B cell (primary cell): ENCODE measurements around the gene ZBTB2. TPM values are rescaled to one million over a fixed set of nuclear protein-coding genes. Genes with fewer than 3 reads are reported as not detected.
A peak's percentile ranks its signal among the peaks of the same experiment; 100 is the strongest.

Experiments used
- ATAC-seq: fragments of 200-7000 bp; cut with Tn5 transposase; one replicate; pipeline ENCODE4 v1.10.0; 2021; ENCODE audit warnings: low read depth, mild to moderate bottlenecking, moderate number of reproducible peaks, moderate library complexity
- CTCF ChIA-PET: fragments of 350-600 bp; sonication (Branson Sonifier 250); formaldehyde crosslinking; loops from one replicate; lab custom pipeline; 2021; ENCODE audit warnings: antibody characterized with exemption, inconsistent platforms; lab: Charles Lee
- POLR2A ChIA-PET: fragments of 350-600 bp; sonication (Branson Sonifier 250); formaldehyde crosslinking; loops from one replicate; lab custom pipeline; 2021; ENCODE audit warnings: antibody characterized with exemption; lab: Charles Lee
- DNase-seq: peaks from one replicate; pipeline ENCODE4 v3.0.0; 2013
- H2AFZ ChIP-seq: 2 replicates; pipeline ENCODE4 v1.6.1; 2012; ENCODE audit warnings: mild to moderate bottlenecking, low read depth, low read length; ENCODE audit not compliant: insufficient read depth, poor library complexity, severe bottlenecking
- H3K27ac ChIP-seq, 2 donors: 1 replicate in 1 of 2; 2 replicates in 1 of 2; pipeline ENCODE4 v1.5.1; 2012 to 2013; ENCODE audit warnings: low read length in 2 of 2, mild to moderate bottlenecking in 2 of 2, moderate library complexity in 1 of 2
- H3K27me3 ChIP-seq, 4 experiments: fragments of 200-600 bp in 1 of 4; sonication (generic) in 1 of 4; replicated peaks in 1 of 4; 1 replicate in 2 of 4; 2 replicates in 2 of 4; pipeline versions ENCODE4 v1.6.1 to v1.7.0; 2013 to 2016; ENCODE audit warnings: low read length in 3 of 4, mild to moderate bottlenecking in 2 of 4, mixed read lengths in 1 of 4, moderate library complexity in 1 of 4; ENCODE audit not compliant: insufficient read depth in 4 of 4, control insufficient read depth in 3 of 4; ENCODE audit errors: control extremely low read depth in 1 of 4
- H3K36me3 ChIP-seq, 2 experiments: replicated peaks in 1 of 2; 1 replicate in 1 of 2; 2 replicates in 1 of 2; pipeline versions ENCODE4 v1.6.1 to v1.7.1; 2013; ENCODE audit warnings: low read length in 1 of 2; ENCODE audit not compliant: insufficient read depth in 2 of 2, control insufficient read depth in 1 of 2; ENCODE audit errors: control extremely low read depth in 1 of 2, extremely low read depth in 1 of 2
- H3K4me1 ChIP-seq, 2 donors: fragments of 200-600 bp in 1 of 2; sonication (generic) in 1 of 2; 1 replicate in 1 of 2; 2 replicates in 1 of 2; pipeline versions ENCODE4 v1.5.1 to v1.6.1; 2013 to 2017; ENCODE audit warnings: low read length in 2 of 2; ENCODE audit not compliant: control insufficient read depth in 2 of 2, insufficient read depth in 2 of 2
- H3K4me2 ChIP-seq: replicated peaks from 2 replicates; pipeline ENCODE3; 2012; ENCODE audit warnings: mild to moderate bottlenecking, low read depth, low read length; ENCODE audit not compliant: poor library complexity, severe bottlenecking
- H3K4me3 ChIP-seq, 5 experiments: fragments of 200-600 bp in 1 of 5; sonication (generic) in 1 of 5; 1 replicate in 3 of 5; 2 replicates in 2 of 5; pipeline versions ENCODE4 v1.5.1 to v1.7.0; 2011 to 2016; ENCODE audit warnings: low read length in 4 of 5, mild to moderate bottlenecking in 4 of 5, low read depth in 2 of 5, control low read depth in 1 of 5, moderate library complexity in 1 of 5; ENCODE audit not compliant: insufficient read depth in 1 of 5; ENCODE audit errors: control extremely low read depth in 1 of 5, extremely low read depth in 1 of 5
- H3K79me2 ChIP-seq: fragments of 200-600 bp; sonication (generic); one replicate; pipeline ENCODE4 v1.6.0; 2016; ENCODE audit warnings: low read length; ENCODE audit not compliant: control insufficient read depth, insufficient read depth
- H3K9ac ChIP-seq: fragments of 200-600 bp; sonication (generic); 2 replicates; pipeline ENCODE4 v1.6.1; 2017; ENCODE audit warnings: mild to moderate bottlenecking, low read length, moderate library complexity
- H3K9me3 ChIP-seq, 3 donors: one replicate each; pipeline versions ENCODE4 v1.6.1 to v1.7.1; 2013; ENCODE audit warnings: low read length in 2 of 3; ENCODE audit not compliant: control insufficient read depth in 2 of 3, insufficient read depth in 1 of 3; ENCODE audit errors: control extremely low read depth in 1 of 3
- H4K20me1 ChIP-seq: 2 replicates; pipeline ENCODE4 v1.6.0; 2012; ENCODE audit warnings: mild to moderate bottlenecking, low read length; ENCODE audit not compliant: insufficient read depth, control insufficient read depth, poor library complexity, severe bottlenecking
- H3K27ac Mint-ChIP-seq: one replicate; pipeline ENCODE4 v1.8.0; 2021; ENCODE audit warnings: mixed read lengths
- H3K27me3 Mint-ChIP-seq: one replicate; pipeline ENCODE4 v1.8.0; 2021; ENCODE audit warnings: mixed read lengths
- H3K4me1 Mint-ChIP-seq: one replicate; pipeline ENCODE4 v1.8.0; 2021; ENCODE audit warnings: mixed read lengths
- H3K4me3 Mint-ChIP-seq: one replicate; pipeline ENCODE4 v1.8.0; 2021; ENCODE audit warnings: mixed read lengths
- H3K9me3 Mint-ChIP-seq: one replicate; pipeline ENCODE4 v1.8.0; 2022; ENCODE audit warnings: mixed read lengths; ENCODE audit not compliant: insufficient read depth
- CTCF ChIP-seq: fragments of 200-600 bp; IDR thresholded peaks from one replicate; pipeline ENCODE4 v1.8.0; 2022; ENCODE audit warnings: antibody characterized with exemption, mild to moderate bottlenecking
- EZH2 ChIP-seq: IDR thresholded peaks from 2 replicates; pipeline ENCODE4 v1.6.1; 2012; ENCODE audit warnings: borderline replicate concordance, low read depth, mild to moderate bottlenecking, moderate library complexity, low read length; ENCODE audit not compliant: insufficient read depth, poor library complexity, severe bottlenecking
- WGBS: methylation state at CpG from one replicate; pipeline ENCODE4 v1.1.5; 2013; ENCODE audit warnings: missing lambda C conversion rate; ENCODE audit not compliant: insufficient coverage; 5-methylcytosine and 5-hydroxymethylcytosine counted together
- intact Hi-C: fragments of 100-400 bp; cut with micrococcal nuclease; formaldehyde crosslinking; loops from one replicate; pipeline ENCODE4 v1.10.0; 2022
- polyA plus RNA-seq: library from polyadenylated mRNA; depleted of rRNA; stranded (reverse); fragments of >200 nt; gene quantifications from 2 replicates; pipeline ENCODE4 v1.2.3, GENCODE V29; 2012
- total RNA-seq, 2 donors: library from RNA; stranded (reverse); fragments of 120-200 nt in 1 of 2; gene quantifications; 1 replicate in 1 of 2; 2 replicates in 1 of 2; pipeline versions ENCODE4 v1.2.3 to v1.2.4, GENCODE V29; 2013 to 2022

The ZBTB2 gene
- total and polyA plus RNA-seq, 2 donors (not counting 1 experiment from before 2014, with no cell fraction given) = 15.9 to 17.6 TPM

GRCh38 chr6:151417477-151417876 lies 26.1 kb upstream of the ZBTB2 start:
- no peak overlapping the region for H3K4me2 ChIP-seq
- peaks cover 9 to 37% of the 10 kb centered on the region in 2 experiments for H3K36me3 ChIP-seq
- DNase-seq (no peak), ATAC-seq (no peak)
- no peak overlapping the region for H2AFZ ChIP-seq
- no peak for TF ChIP-seq CTCF
- TF ChIP-seq EZH2 = no peak
- WGBS = 100% methylated on average over 1 of the region's 1 CpG
- H3K4me3 ChIP-seq = no peak overlapping the region
- no peaks in the 10 kb centered on the region for H4K20me1 ChIP-seq
- H3K27me3 ChIP-seq = no peaks in the 10 kb centered on the region
- intact Hi-C loops = no loop called here
- H3K27ac ChIP-seq = no peak overlapping the region
- peaks cover 4% of the 10 kb centered on the region for H3K79me2 ChIP-seq
- no peak overlapping the region for H3K4me3 Mint-ChIP-seq
- no peak overlapping the region for H3K27ac Mint-ChIP-seq
- ChIA-PET CTCF (interaction anchor here (0.7 kb wide), 1 partner anchor 16 kb away, joined by 3 read pairs; no protein-coding TSS in a partner anchor), POLR2A (no interaction called here)
- H3K4me1 Mint-ChIP-seq = peaks cover 3% of the 10 kb centered on the region
- no peaks in the 10 kb centered on the region for H3K9me3 ChIP-seq
- H3K9ac ChIP-seq = no peak overlapping the region
- peaks cover 6% of the 10 kb centered on the region for H3K9me3 Mint-ChIP-seq
- no peaks in the 10 kb centered on the region for H3K27me3 Mint-ChIP-seq
- peaks cover 0 to 7% of the 10 kb centered on the region in 2 donors for H3K4me1 ChIP-seq

GRCh38 chr6:151414641-151415260 lies 23.4 kb upstream of the ZBTB2 start:
- H3K4me3 ChIP-seq = no peak overlapping the region
- Mint-ChIP-seq H3K4me1 (peaks cover 4% of the 10 kb centered on the region), H3K4me3 (no peak overlapping the region), H3K27me3 (no peaks in the 10 kb centered on the region), H3K27ac (peak overlapping the region; percentile 2), H3K9me3 (peaks cover 6% of the 10 kb centered on the region)
- no peaks in the 10 kb centered on the region for H4K20me1 ChIP-seq
- no peak overlapping the region for H3K27ac ChIP-seq
- no peaks in the 10 kb centered on the region for H3K9me3 ChIP-seq
- H3K4me1 ChIP-seq = peaks cover 0 to 7% of the 10 kb centered on the region in 2 donors
- no CpG with 5 or more reads among the region's 3 CpGs for WGBS
- no peak overlapping the region for H3K4me2 ChIP-seq
- H2AFZ ChIP-seq = no peak overlapping the region
- TF ChIP-seq CTCF = no peak
- no peak for TF ChIP-seq EZH2
- ChIA-PET POLR2A (interaction anchor here (0.6 kb wide), 1 partner anchor 19 kb away, joined by 4 read pairs; no protein-coding TSS in a partner anchor), CTCF (no interaction called here)
- intact Hi-C loops = no loop called here
- H3K9ac ChIP-seq = no peak overlapping the region
- DNase-seq (no peak), ATAC-seq (no peak)
- H3K27me3 ChIP-seq = no peaks in the 10 kb centered on the region
- peaks cover 4% of the 10 kb centered on the region for H3K79me2 ChIP-seq
- peaks cover 1 to 37% of the 10 kb centered on the region in 2 experiments for H3K36me3 ChIP-seq
